Keratinocyte (primary cell): ENCODE results near the gene SSBP4. TPM values are rescaled to one million over a fixed set of nuclear protein-coding genes. Genes with fewer than 3 reads are reported as not detected.

Experiments used
- DNase-seq: peaks from one replicate; pipeline ENCODE4 v3.0.0-alpha.2; 2011; ENCODE audit warnings: low read depth, missing footprints, low spot score
- FAIRE-seq: peaks from 2 replicates; lab custom pipeline; 2011; peaks lifted over from hg19 to GRCh38; lab: Jason Lieb, UNC
- H2AFZ ChIP-seq: 2 replicates; pipeline ENCODE4 v1.6.0; 2012; ENCODE audit warnings: low read length, control low read depth, inconsistent platforms; ENCODE audit not compliant: control insufficient read depth
- H3K27ac ChIP-seq: 2 replicates; pipeline ENCODE4 v1.5.1; 2011; ENCODE audit warnings: low read length; ENCODE audit not compliant: control insufficient read depth, insufficient read depth
- H3K27me3 ChIP-seq: 3 replicates; pipeline ENCODE4 v1.6.0; 2011; ENCODE audit warnings: low read length; ENCODE audit not compliant: control insufficient read depth, insufficient read depth; ENCODE audit errors: extremely low read depth
- H3K36me3 ChIP-seq, 2 experiments: 2 replicates in 1 of 2; 3 replicates in 1 of 2; pipeline ENCODE4 v1.5.1; 2011; ENCODE audit warnings: low read length in 2 of 2, mild to moderate bottlenecking in 1 of 2; ENCODE audit not compliant: control insufficient read depth in 2 of 2, insufficient read depth in 2 of 2; ENCODE audit errors: extremely low read depth in 1 of 2
- H3K4me1 ChIP-seq: 3 replicates; pipeline ENCODE4 v1.5.1; 2011; ENCODE audit warnings: low read length; ENCODE audit not compliant: control insufficient read depth, insufficient read depth; ENCODE audit errors: extremely low read depth
- H3K4me2 ChIP-seq: 3 replicates; pipeline ENCODE4 v1.6.0; 2011; ENCODE audit warnings: low read depth, low read length; ENCODE audit not compliant: control insufficient read depth, insufficient read depth; ENCODE audit errors: extremely low read depth
- H3K4me3 ChIP-seq, 3 experiments: fragments of 200-600 bp in 1 of 3; sonication (generic) in 1 of 3; 2 replicates in 2 of 3; 3 replicates in 1 of 3; pipeline ENCODE4 v1.5.1; 2011 to 2016; ENCODE audit warnings: low read length in 3 of 3, mild to moderate bottlenecking in 3 of 3, control low read depth in 2 of 3, inconsistent platforms in 1 of 3, low read depth in 1 of 3, mixed read lengths in 1 of 3, mixed run types in 1 of 3, moderate library complexity in 1 of 3; ENCODE audit not compliant: control insufficient read depth in 2 of 3, insufficient read depth in 2 of 3; ENCODE audit errors: extremely low read depth in 1 of 3
- H3K79me2 ChIP-seq: 2 replicates; pipeline ENCODE4 v1.6.0; 2012; ENCODE audit warnings: low read length; ENCODE audit not compliant: control insufficient read depth, insufficient read depth
- H3K9ac ChIP-seq: 3 replicates; pipeline ENCODE4 v1.6.0; 2011; ENCODE audit warnings: low read length; ENCODE audit not compliant: control insufficient read depth, insufficient read depth; ENCODE audit errors: extremely low read depth
- H3K9me1 ChIP-seq: 3 replicates; pipeline ENCODE4 v1.6.0; 2011; ENCODE audit warnings: low read length; ENCODE audit not compliant: control insufficient read depth, insufficient read depth; ENCODE audit errors: extremely low read depth
- H3K9me3 ChIP-seq: 2 replicates; pipeline ENCODE4 v1.5.1; 2012; ENCODE audit warnings: low read depth, low read length; ENCODE audit not compliant: control insufficient read depth
- H4K20me1 ChIP-seq: 3 replicates; pipeline ENCODE4 v1.6.0; 2011; ENCODE audit warnings: low read length; ENCODE audit not compliant: control insufficient read depth, insufficient read depth; ENCODE audit errors: extremely low read depth
- EZH2 ChIP-seq: IDR thresholded peaks from one replicate; pipeline ENCODE4 v1.6.1; 2012; ENCODE audit warnings: inconsistent platforms, mild to moderate bottlenecking, low read length, moderate library complexity
- dilution Hi-C: fragments of 300-500 bp; cut with MboI; formaldehyde crosslinking; loops from one replicate; pipeline ENCODE4 v1.7.0; 2020; ENCODE audit warnings: low sequenced_read_pairs; ENCODE audit not compliant: extremely low pct_ligation_motif_present
- polyA plus RNA-seq, 5 experiments: library from polyadenylated mRNA; depleted of rRNA in 3 of 5; stranded (reverse) in 3 of 5; stranded (forward) in 1 of 5; unstranded in 1 of 5; fragments of >200 nt; gene quantifications; 1 replicate in 1 of 5; 2 replicates in 3 of 5; 3 replicates in 1 of 5; pipeline versions ENCODE4 v1.2.1 to v1.2.3, GENCODE V29; 2011 to 2012; ENCODE audit warnings: missing spikeins in 2 of 5, low read depth in 1 of 5, low replicate concordance in 1 of 5
- TF ChIP-seq, protein P1 (sequence below), 3 experiments: IDR thresholded peaks in 1 of 3; conservative IDR thresholded peaks in 1 of 3; optimal IDR thresholded peaks in 1 of 3; 2 replicates in 2 of 3; 3 replicates in 1 of 3; pipeline versions ENCODE3 to v1.5.1; 2011; ENCODE audit warnings: low read length in 3 of 3, mild to moderate bottlenecking in 3 of 3, moderate library complexity in 2 of 3, control low read depth in 1 of 3, inconsistent platforms in 1 of 3; ENCODE audit not compliant: insufficient read depth in 2 of 3; ENCODE audit errors: extremely low read depth in 1 of 3

Gene SSBP4
- polyA plus RNA-seq, 1 donor (not counting 4 experiments of a cell fraction or from before 2014, with no cell fraction given): 7.5 TPM

DNA sequence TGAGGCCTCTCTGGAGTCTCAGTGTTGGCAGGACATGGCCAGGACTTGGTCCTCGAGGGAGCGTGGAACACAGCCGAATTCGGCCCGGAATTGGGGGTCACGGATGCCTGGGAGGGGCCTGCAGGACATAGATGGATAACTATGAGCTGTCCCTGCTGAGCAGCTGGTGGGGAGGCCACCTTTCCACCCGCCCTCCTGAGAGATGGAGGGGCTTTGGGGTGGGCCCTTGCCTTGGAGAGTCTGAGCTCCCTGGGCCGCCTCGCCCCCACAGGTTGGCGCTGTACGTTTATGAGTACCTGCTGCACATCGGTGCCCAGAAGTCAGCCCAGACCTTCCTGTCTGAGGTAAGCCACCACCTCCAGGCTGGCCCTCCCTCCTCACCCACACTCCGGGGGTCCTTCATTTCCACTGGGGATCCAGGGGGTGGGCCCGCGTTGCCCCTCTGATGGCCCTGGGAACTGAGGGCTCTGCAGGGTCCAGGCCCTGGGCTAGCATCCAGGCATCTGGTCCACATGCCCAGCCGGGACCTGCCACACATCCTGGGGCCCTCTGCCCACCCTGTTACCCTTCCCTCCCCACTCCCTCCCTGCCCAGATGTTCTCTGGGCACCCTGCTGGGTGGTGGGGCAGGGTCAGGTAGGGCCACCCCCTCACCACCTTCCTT, 8.0 kb downstream of the SSBP4 start:
- no peak overlapping the region for H3K4me3 ChIP-seq
- H3K9ac ChIP-seq: no peak overlapping the region
- H3K79me2 ChIP-seq: peaks cover 7% of the 10 kb centered on the region
- peaks cover 3% of the 10 kb centered on the region for H3K4me1 ChIP-seq
- H2AFZ ChIP-seq: no peak overlapping the region
- TF ChIP-seq, protein P1, sequence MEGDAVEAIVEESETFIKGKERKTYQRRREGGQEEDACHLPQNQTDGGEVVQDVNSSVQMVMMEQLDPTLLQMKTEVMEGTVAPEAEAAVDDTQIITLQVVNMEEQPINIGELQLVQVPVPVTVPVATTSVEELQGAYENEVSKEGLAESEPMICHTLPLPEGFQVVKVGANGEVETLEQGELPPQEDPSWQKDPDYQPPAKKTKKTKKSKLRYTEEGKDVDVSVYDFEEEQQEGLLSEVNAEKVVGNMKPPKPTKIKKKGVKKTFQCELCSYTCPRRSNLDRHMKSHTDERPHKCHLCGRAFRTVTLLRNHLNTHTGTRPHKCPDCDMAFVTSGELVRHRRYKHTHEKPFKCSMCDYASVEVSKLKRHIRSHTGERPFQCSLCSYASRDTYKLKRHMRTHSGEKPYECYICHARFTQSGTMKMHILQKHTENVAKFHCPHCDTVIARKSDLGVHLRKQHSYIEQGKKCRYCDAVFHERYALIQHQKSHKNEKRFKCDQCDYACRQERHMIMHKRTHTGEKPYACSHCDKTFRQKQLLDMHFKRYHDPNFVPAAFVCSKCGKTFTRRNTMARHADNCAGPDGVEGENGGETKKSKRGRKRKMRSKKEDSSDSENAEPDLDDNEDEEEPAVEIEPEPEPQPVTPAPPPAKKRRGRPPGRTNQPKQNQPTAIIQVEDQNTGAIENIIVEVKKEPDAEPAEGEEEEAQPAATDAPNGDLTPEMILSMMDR (optimal IDR thresholded peaks at IDR 0.05 in 1 of 3, IDR thresholded peaks at IDR 0.05 in 1 of 3, conservative IDR thresholded peaks at IDR 0.05 in 1 of 3; ENCODE audit: extremely low read depth in 1 of 3, insufficient read depth in 2 of 3, low read length in 3 of 3): no peak
- TF ChIP-seq EZH2: no peak
- peaks cover 9% of the 10 kb centered on the region for H4K20me1 ChIP-seq
- no peak for FAIRE-seq
- peaks cover 0 to 2% of the 10 kb centered on the region in 2 experiments for H3K36me3 ChIP-seq
- H3K9me1 ChIP-seq: no peaks in the 10 kb centered on the region
- H3K9me3 ChIP-seq: no peaks in the 10 kb centered on the region
- no peaks in the 10 kb centered on the region for H3K27me3 ChIP-seq
- no peak overlapping the region for H3K27ac ChIP-seq
- H3K4me2 ChIP-seq: no peak overlapping the region
- no peak for DNase-seq
- dilution Hi-C loops: no loop called here

DNA sequence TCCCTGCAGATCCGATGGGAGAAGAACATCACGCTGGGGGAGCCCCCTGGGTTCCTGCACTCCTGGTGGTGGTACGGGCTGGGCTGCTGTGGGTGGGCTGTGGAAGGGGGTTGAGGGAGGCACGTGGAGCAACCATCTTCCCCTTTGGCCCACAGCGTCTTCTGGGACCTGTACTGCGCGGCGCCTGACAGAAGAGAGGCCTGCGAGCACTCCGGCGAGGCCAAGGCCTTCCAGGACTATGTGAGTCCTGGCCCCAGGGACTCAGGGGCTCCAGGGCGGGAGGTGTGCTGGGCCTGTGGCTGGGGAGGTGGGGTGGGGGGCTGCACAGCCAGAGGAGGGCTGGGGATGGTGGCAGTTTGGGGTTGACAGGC, 8.5 kb downstream of the SSBP4 start:
- DNase-seq (no peak), FAIRE-seq (no peak)
- Histone ChIP-seq H4K20me1 (peaks cover 9% of the 10 kb centered on the region), H3K9ac (no peak overlapping the region), H3K36me3 (peaks cover 0 to 1% of the 10 kb centered on the region in 2 experiments), H2AFZ (no peak overlapping the region), H3K9me3 (no peaks in the 10 kb centered on the region), H3K27ac (no peak overlapping the region), H3K79me2 (peaks cover 7% of the 10 kb centered on the region), H3K27me3 (no peaks in the 10 kb centered on the region), H3K4me2 (no peak overlapping the region), H3K9me1 (no peaks in the 10 kb centered on the region), H3K4me1 (peaks cover 3% of the 10 kb centered on the region), H3K4me3 (no peak overlapping the region)
- dilution Hi-C loops: no loop called here
- TF ChIP-seq, protein P1 (optimal IDR thresholded peaks at IDR 0.05 in 1 of 3, IDR thresholded peaks at IDR 0.05 in 1 of 3, conservative IDR thresholded peaks at IDR 0.05 in 1 of 3; ENCODE audit: extremely low read depth in 1 of 3, insufficient read depth in 2 of 3, low read length in 3 of 3): no peak
- no peak for TF ChIP-seq EZH2
